Psoas muscle (tissue), 8 donors: ENCODE results near the gene BNIP3. TPM values are rescaled to one million over a fixed set of nuclear protein-coding genes. Genes with fewer than 3 reads are reported as not detected.

Experiments
- ATAC-seq, 4 donors: fragments of 200-7000 bp; cut with Tn5 transposase; one replicate each; pipeline ENCODE4 v1.9.1; 2020; ENCODE audit warnings: moderate library complexity in 3 of 4, mild to moderate bottlenecking in 2 of 4
- DNase-seq, 2 donors: peaks; one replicate each; pipeline ENCODE4 v3.0.0-alpha.2; 2020
- H3K27ac ChIP-seq: fragments of 200-600 bp; one replicate; pipeline ENCODE4 v1.8.0; 2022
- H3K27me3 ChIP-seq, 3 donors: fragments of 200-600 bp in 1 of 3; one replicate each; pipeline versions ENCODE4 v1.6.1 to v1.8.0; 2013 to 2022; ENCODE audit warnings: low read length in 2 of 3, mild to moderate bottlenecking in 2 of 3, moderate library complexity in 1 of 3; ENCODE audit not compliant: insufficient read depth in 3 of 3
- H3K36me3 ChIP-seq, 2 donors: fragments of 200-600 bp in 1 of 2; one replicate each; pipeline versions ENCODE4 v1.6.1 to v1.8.0; 2013 to 2022; ENCODE audit warnings: low read depth in 1 of 2, mild to moderate bottlenecking in 1 of 2, moderate library complexity in 1 of 2; ENCODE audit not compliant: insufficient read depth in 1 of 2
- H3K4me1 ChIP-seq: fragments of 200-600 bp; one replicate; pipeline ENCODE4 v1.8.0; 2022
- H3K4me3 ChIP-seq: fragments of 200-600 bp; one replicate; pipeline ENCODE4 v1.8.0; 2022; ENCODE audit warnings: mild to moderate bottlenecking
- H3K9me3 ChIP-seq: fragments of 200-600 bp; one replicate; pipeline ENCODE4 v1.8.0; 2022
- WGBS, 3 donors: extraction: QIAGEN DNeasy Blood & Tissue Kit; methylation state at CpG; one replicate each; pipeline versions ENCODE4 v1.1.6 to v1.1.7; 2013; 5-methylcytosine and 5-hydroxymethylcytosine counted together
- intact Hi-C, 2 donors: fragments of 100-400 bp; cut with DNase I; formaldehyde crosslinking; loops; one replicate each; pipeline versions ENCODE4 v1.11.0 to v1.14.2; 2022
- polyA plus RNA-seq, 3 donors: library from polyadenylated mRNA; stranded (reverse); fragments of 200-250 nt; gene quantifications; one replicate each; pipeline ENCODE4 v1.2.3, GENCODE V29; 2013
- total RNA-seq, 4 donors: library from RNA; stranded (reverse); fragmentation: NEBNext Ultra II Directional in 2 of 4; extraction: Animal tissue kit (Norgen Biotek cat#: 25700) in 2 of 4; gene quantifications; one replicate each; pipeline versions ENCODE4 v1.2.1 to v1.2.4, GENCODE V29; 2021 to 2023
- TF ChIP-seq, protein P1 (sequence below): fragments of 200-600 bp; IDR thresholded peaks from one replicate; pipeline ENCODE4 v1.8.0; 2022; ENCODE audit warnings: antibody characterized with exemption
- donor health status: healthy with polysubstance abuse.
- donor health status: DM: no; HTN: no; CAD: no; lungs with moderate emphysema.
- donor health status: Bipolar disorder and iron deficiency.
- donor health status: healthy.
- donor health status: DM: yes; HTN: yes; CAD: no.
- donor health status: DM: no; HTN: no; CAD: no.
- donor health status: DM: no; HTN: no; CAD: no.
- donor health status: DM: yes; HTN: yes; CAD: no.

Gene BNIP3
- total and polyA plus RNA-seq, 7 donors: 85.9 to 210 (median 149) TPM

DNA sequence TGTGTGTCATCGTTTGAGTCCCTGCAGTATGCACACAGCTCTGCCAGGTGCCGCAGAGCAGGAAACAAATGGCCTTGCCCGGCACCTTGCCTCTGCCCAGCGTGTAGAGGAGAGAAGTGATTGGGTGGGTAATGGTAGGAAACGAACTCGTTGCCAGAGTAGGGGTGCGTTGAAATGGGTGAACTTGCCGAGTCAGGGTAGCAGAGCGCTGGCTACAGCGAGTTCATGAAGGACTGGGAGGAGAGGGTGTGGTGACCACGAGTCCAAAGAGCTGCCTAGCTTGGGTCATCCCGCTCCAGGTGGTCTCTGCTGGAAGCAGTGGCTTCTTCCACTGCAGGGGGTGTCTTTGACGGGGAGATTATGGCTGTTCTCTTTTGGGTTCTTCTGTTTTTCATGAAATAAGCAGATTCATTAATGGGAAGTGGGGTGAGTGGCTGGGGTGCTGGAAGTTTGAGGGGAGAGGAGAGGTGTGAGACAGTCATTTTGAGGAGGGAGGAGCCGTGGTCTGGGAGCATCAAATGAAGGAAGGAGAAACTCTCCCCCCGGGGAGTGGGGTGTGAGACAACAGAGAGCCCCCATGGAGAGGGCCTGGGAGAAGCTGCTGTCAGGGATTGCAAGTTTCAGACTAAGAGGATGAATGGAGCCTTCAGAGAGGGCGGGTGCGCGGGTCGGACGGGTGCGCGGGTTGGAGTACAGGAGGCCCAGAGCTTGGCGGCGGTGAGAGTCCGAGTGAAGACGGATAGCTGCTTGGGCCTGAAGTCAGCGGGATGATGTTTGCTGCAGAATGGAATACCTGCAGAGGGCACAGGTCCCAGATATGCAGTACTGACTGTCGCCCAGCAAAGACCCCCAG, 54.8 kb downstream of the BNIP3 start:
- H3K4me1 ChIP-seq: peaks cover 52% of the 10 kb centered on the region
- intact Hi-C loops: no loop called here
- no peak for ATAC-seq
- H3K27ac ChIP-seq: no peak overlapping the region
- no peak overlapping the region for H3K4me3 ChIP-seq
- TF ChIP-seq, protein P1, sequence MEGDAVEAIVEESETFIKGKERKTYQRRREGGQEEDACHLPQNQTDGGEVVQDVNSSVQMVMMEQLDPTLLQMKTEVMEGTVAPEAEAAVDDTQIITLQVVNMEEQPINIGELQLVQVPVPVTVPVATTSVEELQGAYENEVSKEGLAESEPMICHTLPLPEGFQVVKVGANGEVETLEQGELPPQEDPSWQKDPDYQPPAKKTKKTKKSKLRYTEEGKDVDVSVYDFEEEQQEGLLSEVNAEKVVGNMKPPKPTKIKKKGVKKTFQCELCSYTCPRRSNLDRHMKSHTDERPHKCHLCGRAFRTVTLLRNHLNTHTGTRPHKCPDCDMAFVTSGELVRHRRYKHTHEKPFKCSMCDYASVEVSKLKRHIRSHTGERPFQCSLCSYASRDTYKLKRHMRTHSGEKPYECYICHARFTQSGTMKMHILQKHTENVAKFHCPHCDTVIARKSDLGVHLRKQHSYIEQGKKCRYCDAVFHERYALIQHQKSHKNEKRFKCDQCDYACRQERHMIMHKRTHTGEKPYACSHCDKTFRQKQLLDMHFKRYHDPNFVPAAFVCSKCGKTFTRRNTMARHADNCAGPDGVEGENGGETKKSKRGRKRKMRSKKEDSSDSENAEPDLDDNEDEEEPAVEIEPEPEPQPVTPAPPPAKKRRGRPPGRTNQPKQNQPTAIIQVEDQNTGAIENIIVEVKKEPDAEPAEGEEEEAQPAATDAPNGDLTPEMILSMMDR: no peak
- H3K36me3 ChIP-seq: no peaks in the 10 kb centered on the region
- H3K9me3 ChIP-seq: peaks cover 13% of the 10 kb centered on the region
- no peak for DNase-seq
- 95% methylated on average over 28 of the region's 28 CpGs for WGBS, 3 donors
- H3K27me3 ChIP-seq: no peaks in the 10 kb centered on the region

DNA sequence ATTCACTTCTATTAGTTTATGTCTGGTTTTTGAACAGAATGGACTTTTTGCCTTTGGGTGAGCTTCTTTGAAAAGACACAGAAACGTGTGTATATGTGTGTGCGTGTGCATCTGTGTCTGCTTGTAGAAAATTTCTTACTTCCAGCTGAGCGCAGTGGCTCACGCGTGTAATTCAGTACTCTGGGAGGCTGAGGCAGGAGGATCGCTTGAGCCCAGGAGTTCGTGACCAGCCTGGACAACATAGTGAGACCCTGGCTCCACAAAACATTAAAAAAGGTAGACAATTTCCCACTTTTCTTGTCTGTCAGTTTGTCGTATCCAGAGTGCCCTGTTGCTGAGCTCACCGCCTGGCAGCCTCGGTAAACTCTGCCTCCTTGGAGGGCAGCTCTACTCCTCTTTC, 55.5 kb downstream of the BNIP3 start:
- Histone ChIP-seq H3K4me3 (no peak overlapping the region), H3K4me1 (peaks cover 48% of the 10 kb centered on the region), H3K27ac (no peak overlapping the region), H3K9me3 (peaks cover 13% of the 10 kb centered on the region), H3K36me3 (no peaks in the 10 kb centered on the region), H3K27me3 (no peaks in the 10 kb centered on the region)
- TF ChIP-seq, protein P1: no peak
- intact Hi-C loops: no loop called here
- DNase-seq: no peak
- WGBS, 3 donors: 98 to 99% (median 98%) methylated on average over 10 of the region's 10 CpGs
- no peak for ATAC-seq

DNA sequence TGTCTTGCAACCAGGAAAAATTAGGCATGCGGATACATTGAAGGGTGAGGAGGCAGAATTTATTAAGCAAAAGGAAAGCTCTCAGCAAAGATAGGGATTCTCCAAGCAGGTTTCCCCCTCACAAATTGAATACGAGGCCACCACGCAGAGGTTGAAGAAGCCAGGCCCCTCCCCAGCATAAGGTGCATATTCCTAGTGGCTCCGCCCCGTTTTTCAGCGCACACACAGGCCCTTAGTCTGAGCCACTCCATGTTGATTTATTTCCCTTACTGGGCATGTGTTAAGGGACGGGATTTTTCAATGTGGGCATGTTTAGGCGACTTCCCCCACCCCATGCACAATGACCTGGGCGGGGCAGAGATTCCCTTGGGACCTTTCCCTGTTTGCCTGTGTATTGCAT, 56.0 kb downstream of the BNIP3 start:
- Histone ChIP-seq H3K4me3 (no peak overlapping the region), H3K27me3 (no peaks in the 10 kb centered on the region), H3K9me3 (peaks cover 13% of the 10 kb centered on the region), H3K27ac (no peak overlapping the region), H3K4me1 (peaks cover 43% of the 10 kb centered on the region), H3K36me3 (no peaks in the 10 kb centered on the region)
- no peak for ATAC-seq
- intact Hi-C loops: no loop called here
- 95 to 96% (median 95%) methylated on average over 9 of the region's 9 CpGs for WGBS, 3 donors
- no peak for DNase-seq
- TF ChIP-seq, protein P1: no peak

DNA sequence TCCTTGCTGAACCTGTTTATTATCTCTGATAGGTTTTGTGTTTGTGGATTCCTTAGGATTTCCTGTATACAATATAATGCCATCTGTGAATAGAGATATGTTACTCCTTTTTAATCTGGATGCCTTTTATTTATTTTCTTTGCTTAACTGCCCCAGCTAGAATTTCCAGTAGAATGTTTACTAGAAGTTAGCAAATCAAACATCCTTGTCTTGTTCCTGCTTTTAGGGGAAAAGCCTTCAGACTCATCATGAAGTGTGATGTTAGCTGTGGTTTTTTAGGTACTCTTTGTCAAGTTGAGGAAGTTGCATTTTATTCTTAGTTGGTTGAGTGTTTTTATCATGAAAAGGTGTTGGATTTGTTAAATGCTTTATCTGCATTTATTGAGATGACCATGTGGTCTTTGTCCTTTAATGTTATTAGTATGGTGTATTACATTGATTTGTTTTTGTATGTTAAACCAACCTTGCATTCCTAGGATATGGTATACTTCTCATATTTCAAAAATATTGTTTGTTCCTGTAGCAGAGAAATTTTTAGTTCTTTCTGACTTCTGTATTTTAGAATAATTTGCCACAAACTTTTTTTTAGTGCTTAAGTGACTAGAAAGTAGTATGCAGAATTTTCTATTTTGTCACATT, 56.6 kb downstream of the BNIP3 start:
- Histone ChIP-seq H3K27me3 (no peaks in the 10 kb centered on the region), H3K4me1 (peaks cover 38% of the 10 kb centered on the region), H3K27ac (no peak overlapping the region), H3K9me3 (peaks cover 13% of the 10 kb centered on the region), H3K36me3 (no peaks in the 10 kb centered on the region), H3K4me3 (no peak overlapping the region)
- no peak for ATAC-seq
- no peak for DNase-seq
- intact Hi-C loops: no loop called here
- TF ChIP-seq, protein P1: no peak
